ENCODE data around the gene NBPF9.
"Not testable (repeated sequence)": the region's sequence is repeated elsewhere in the genome, so short reads cannot be mapped to it uniquely, and the experiment has no call there.

NBPF9 gene

DNA sequence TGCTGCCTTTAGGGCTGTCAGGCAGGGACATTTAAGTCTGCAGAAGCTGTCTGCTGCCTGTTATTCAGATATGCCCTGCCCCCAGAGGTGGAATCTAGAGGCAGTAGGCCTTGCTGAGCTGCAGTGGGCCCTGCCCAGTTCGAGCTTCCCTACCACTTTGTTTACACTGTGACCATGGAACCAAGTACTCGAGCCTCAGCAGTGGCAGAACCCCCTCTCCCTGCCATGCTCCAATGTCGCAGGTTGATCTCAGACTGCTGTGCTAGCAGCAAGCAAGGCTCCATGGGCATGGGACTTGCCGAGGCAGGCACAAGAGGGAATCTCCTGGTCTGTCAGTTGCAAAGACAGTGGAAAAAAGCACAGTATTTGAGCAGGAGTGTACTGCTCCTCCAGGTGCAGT, 60.3 kb downstream of the NBPF9 start:
- H3K27ac Mint-ChIP-seq; H3K4me1 Mint-ChIP-seq (ENCODE audit: low read depth); DNase-seq; H3K27me3 Mint-ChIP-seq; H3K36me3 Mint-ChIP-seq (ENCODE audit: low read depth); H3K9me3 Mint-ChIP-seq; H3K4me3 Mint-ChIP-seq: not testable (repeated sequence)

DNA sequence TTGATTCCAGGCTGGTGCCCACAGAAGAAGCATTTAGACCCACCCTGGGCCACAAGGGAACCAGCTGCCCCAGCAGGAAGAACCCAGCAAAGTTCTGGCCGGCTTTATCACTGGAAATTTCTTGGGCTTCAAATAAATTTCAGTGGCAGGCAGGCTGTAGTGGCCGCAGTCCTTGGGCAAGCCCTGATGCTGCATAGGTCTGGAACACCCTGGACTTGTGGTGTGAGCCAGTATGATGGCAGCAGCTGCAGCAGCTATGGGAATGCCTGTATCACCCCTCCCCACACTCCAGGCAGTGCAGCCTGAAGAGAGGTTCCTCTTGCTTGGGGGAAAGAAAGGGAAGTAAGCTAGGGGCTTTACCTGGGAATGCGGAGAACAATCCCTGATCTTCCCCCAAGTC, 69.4 kb downstream of the NBPF9 start:
- H3K27ac Mint-ChIP-seq; H3K4me3 Mint-ChIP-seq; H3K27me3 Mint-ChIP-seq; DNase-seq; H3K4me1 Mint-ChIP-seq (ENCODE audit: low read depth); H3K36me3 Mint-ChIP-seq (ENCODE audit: low read depth); H3K9me3 Mint-ChIP-seq: not testable (repeated sequence)

DNA sequence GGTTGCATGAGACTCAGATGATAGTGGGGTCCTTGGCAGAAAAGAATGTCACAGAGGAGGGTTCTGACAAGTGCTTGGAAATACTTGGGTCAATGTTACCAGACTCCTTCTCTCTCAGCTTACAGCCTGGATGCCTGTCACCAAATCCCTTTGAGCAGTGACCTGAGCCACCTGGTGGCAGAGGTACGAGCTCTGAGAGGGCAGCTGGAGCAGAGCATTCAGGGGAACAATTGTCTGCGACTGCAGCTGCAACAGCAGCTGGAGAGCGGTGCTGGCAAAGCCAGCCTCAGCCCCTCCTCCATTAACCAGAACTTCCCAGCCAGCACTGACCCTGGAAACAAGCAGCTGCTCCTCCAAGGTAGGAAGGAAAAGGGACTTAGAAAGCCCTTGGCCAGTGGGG, 79.0 kb downstream of the NBPF9 start:
- DNase-seq; H3K4me1 Mint-ChIP-seq (ENCODE audit: low read depth); H3K27ac Mint-ChIP-seq; H3K9me3 Mint-ChIP-seq; H3K4me3 Mint-ChIP-seq; H3K27me3 Mint-ChIP-seq; H3K36me3 Mint-ChIP-seq (ENCODE audit: low read depth): not testable (repeated sequence)

DNA sequence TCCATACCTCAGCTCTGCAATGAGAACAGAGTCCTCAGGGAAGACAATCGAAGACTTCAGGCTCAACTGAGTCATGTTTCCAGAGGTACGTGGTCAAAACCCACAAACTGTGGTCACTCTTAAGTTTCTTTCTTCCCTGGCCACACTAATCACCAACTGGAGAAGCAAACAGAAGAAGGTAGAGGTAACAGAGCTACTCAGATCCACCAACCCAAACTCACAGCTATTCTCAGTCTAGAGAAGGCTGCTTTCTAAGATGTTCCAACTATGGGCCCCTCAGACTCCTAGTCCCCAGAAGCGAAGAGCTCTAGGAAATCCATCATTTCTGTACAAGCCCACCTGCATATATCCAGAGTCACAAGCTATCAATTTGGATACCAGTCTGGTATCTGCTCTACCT, 84.8 kb downstream of the NBPF9 start:
- H3K36me3 Mint-ChIP-seq (ENCODE audit: low read depth); DNase-seq; H3K9me3 Mint-ChIP-seq; H3K4me1 Mint-ChIP-seq (ENCODE audit: low read depth); H3K4me3 Mint-ChIP-seq; H3K27me3 Mint-ChIP-seq; H3K27ac Mint-ChIP-seq: not testable (repeated sequence)

DNA sequence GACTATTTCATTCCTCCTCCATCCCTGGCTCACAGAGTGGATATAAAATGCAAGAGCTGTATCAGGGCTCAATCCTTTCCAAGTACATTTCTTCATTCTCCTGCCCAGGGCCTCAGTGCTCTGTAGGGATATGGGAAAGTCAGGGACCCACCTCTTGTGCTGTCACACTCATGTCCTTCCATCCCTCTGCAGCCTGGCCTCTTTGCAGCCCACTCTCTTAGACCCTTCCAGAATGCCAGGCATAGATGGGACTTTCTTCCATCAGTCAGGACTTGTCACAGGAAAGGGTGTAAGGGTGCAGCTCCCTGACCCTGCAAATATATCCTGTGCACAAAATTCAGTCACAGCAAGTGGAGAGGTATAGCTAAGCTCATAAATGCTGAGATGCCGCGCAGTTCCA, 86.7 kb downstream of the NBPF9 start:
- not testable (repeated sequence) for H3K27me3 Mint-ChIP-seq; H3K27ac Mint-ChIP-seq; H3K9me3 Mint-ChIP-seq; DNase-seq; H3K36me3 Mint-ChIP-seq (ENCODE audit: low read depth); H3K4me1 Mint-ChIP-seq (ENCODE audit: low read depth); H3K4me3 Mint-ChIP-seq

DNA sequence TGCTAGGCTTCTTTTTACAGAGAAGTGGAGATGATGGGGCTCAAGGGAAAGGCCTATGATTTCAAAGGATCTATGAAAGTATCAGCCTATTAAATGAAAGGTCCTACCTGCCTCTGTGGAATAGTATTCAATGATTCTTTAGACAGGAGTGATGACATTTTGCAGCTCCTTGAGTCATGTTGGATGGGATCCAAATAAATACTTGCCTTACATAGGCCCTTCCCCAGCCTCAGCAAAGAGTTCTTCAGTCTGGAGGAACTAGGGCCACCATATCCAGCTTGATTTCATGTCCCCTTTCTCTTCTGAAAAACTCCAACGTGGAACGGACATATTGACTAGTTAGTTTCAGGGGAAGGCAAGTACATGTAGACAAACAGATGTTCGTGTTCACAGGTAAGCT, 87.8 kb downstream of the NBPF9 start:
- H3K27ac Mint-ChIP-seq; H3K4me1 Mint-ChIP-seq (ENCODE audit: low read depth); H3K9me3 Mint-ChIP-seq; H3K36me3 Mint-ChIP-seq (ENCODE audit: low read depth); H3K27me3 Mint-ChIP-seq; H3K4me3 Mint-ChIP-seq; DNase-seq: not testable (repeated sequence)

DNA sequence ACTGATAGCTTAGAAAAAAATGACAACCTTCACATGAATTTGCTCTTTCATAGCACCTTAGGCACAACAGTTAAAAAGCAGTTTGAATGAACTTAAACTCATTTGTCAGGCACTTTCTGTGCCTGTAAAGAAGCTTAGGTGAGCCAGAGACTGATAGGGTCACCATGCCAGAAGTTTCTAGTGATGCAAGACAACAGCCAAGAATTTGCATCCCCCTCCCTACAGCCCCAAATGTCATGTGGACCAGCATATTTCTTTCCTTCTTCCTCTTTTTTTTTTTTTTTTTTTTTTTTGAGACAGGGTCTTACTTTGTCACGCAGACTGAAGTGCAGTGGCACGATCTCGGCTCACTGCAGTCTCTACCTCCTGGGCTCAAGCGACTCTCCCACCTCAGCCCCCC, 89.8 kb downstream of the NBPF9 start:
- H3K27me3 Mint-ChIP-seq; H3K4me1 Mint-ChIP-seq (ENCODE audit: low read depth); H3K4me3 Mint-ChIP-seq; DNase-seq; H3K9me3 Mint-ChIP-seq; H3K27ac Mint-ChIP-seq; H3K36me3 Mint-ChIP-seq (ENCODE audit: low read depth): not testable (repeated sequence)

DNA sequence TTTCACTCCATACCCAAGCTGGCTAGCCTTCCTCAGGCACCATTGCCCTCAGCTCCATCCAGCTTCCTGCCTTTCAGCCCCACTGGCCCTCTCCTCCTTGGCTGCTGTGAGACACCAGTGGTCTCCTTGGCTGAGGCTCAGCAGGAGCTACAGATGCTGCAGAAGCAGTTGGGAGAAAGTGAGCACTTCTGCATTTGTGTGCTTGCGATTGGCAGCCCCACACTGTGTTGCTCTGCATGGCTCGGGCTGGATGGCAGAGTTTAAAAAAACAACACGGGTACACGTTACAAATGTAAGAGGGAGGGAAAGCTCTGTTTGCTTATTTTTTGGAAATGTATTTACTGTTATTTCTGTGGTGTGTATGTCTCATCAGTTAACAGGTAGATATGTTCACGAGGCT, 90.8 kb downstream of the NBPF9 start:
- H3K27me3 Mint-ChIP-seq; DNase-seq; H3K4me1 Mint-ChIP-seq (ENCODE audit: low read depth); H3K27ac Mint-ChIP-seq; H3K4me3 Mint-ChIP-seq; H3K36me3 Mint-ChIP-seq (ENCODE audit: low read depth); H3K9me3 Mint-ChIP-seq: not testable (repeated sequence)

DNA sequence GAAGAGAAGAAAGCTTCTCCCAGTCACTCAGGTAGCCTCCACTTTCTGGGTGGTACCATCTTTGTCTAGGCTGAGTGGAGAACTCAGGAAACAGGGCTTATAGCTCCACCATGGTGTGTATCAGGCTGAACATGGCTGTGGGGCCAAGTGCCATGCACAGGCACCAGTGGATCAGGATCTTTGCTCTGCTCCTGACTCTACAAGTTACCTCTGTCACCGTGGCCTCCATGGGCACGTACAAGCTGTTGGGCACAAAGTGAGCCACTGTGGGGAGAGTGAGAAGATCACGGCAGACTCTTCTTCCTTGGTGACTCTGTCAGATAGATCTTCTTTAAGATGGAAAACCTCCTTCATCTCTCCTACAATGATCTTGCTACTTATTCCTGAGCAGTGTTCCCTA, 93.6 kb downstream of the NBPF9 start:
- H3K27me3 Mint-ChIP-seq; H3K4me1 Mint-ChIP-seq (ENCODE audit: low read depth); DNase-seq; H3K27ac Mint-ChIP-seq; H3K4me3 Mint-ChIP-seq; H3K9me3 Mint-ChIP-seq; H3K36me3 Mint-ChIP-seq (ENCODE audit: low read depth): not testable (repeated sequence)

DNA sequence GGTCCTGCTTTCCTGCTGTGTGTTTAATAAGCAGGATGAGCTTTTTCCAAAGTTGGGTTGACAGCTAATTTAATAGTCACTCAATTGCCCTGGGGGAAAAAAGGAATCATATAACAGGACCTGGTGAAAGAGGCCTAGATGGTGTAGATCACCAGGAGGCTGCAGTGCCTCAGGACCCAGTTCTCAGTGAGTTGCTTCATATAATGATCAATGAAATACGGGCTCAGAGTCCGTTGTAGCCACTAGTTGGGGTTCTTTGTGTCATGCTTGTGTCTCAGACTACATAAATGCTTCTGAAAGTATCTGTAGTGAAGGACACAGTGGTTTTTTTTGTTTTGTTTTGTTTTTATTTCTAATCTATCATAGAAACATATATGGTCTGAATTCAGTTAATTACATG, 94.6 kb downstream of the NBPF9 start:
- H3K4me3 Mint-ChIP-seq; H3K27me3 Mint-ChIP-seq; H3K4me1 Mint-ChIP-seq (ENCODE audit: low read depth): not testable (repeated sequence)

DNA sequence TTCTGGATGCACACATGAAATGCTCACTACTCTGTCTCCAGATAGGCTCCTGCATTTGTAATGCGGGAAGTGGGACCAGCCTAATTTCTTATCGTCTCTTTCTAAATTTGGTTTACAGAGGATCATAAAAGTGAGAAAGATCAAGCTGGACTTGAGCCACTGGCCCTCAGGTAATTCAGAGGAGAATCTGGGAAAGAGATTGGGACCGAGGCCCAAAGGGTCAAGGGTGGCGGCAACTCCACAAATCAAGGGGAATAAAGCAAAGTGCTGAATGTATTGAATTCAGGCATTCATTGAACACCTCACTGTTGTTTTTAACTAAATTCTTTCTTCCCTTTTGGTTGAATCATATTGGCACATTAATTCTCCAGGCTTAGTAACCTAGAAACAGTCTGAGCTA, 95.0 kb downstream of the NBPF9 start:
- not testable (repeated sequence) for H3K27ac Mint-ChIP-seq; H3K36me3 Mint-ChIP-seq (ENCODE audit: low read depth); DNase-seq; H3K9me3 Mint-ChIP-seq; H3K4me1 Mint-ChIP-seq (ENCODE audit: low read depth); H3K4me3 Mint-ChIP-seq; H3K27me3 Mint-ChIP-seq

More for the DNA sequence above, 94.6 kb downstream of the NBPF9 start:
- not testable (repeated sequence) for H3K27ac Mint-ChIP-seq; DNase-seq; H3K9me3 Mint-ChIP-seq; H3K36me3 Mint-ChIP-seq (ENCODE audit: low read depth)

Data from activated T-cell treated with anti-CD3 and anti-CD28 coated beads, Interleukin-2, amount 50 U/mL, for 24 hours (primary cell).